Prostate gland (tissue), 2 donors: Measurements from ENCODE around the gene KAZN. TPM values are rescaled to one million over a fixed set of nuclear protein-coding genes. Genes with fewer than 3 reads are reported as not detected.

Experiments used
- DNase-seq: peaks from one replicate; pipeline ENCODE4 v3.0.0-alpha.2; 2019; ENCODE audit warnings: low spot score
- H3K27ac ChIP-seq, 2 donors: fragments of 200-600 bp; sonication (generic); 2 replicates each; pipeline ENCODE4 v1.5.1; 2017 to 2019
- H3K27me3 ChIP-seq: fragments of 200-600 bp; sonication (generic); replicated peaks from 2 replicates; pipeline ENCODE4 v1.5.1; 2019; ENCODE audit not compliant: insufficient read depth
- H3K36me3 ChIP-seq, 2 donors: fragments of 200-600 bp; sonication (generic); 1 replicate in 1 of 2; 2 replicates in 1 of 2; pipeline versions ENCODE4 v1.5.1 to v1.8.1; 2017 to 2019
- H3K4me1 ChIP-seq: fragments of 200-600 bp; sonication (generic); replicated peaks from 2 replicates; pipeline ENCODE4 v1.5.1; 2019
- H3K4me3 ChIP-seq, 2 donors: fragments of 200-600 bp; sonication (generic); 2 replicates each; pipeline ENCODE4 v1.5.1; 2017 to 2019
- H3K9me3 ChIP-seq: fragments of 200-600 bp; sonication (generic); 2 replicates; pipeline ENCODE4 v1.5.1; 2017
- POLR2A ChIP-seq: fragments of 450-650 bp; IDR thresholded peaks from one replicate; pipeline ENCODE4 v1.6.1; 2016; ENCODE audit warnings: antibody characterized with exemption, mild to moderate bottlenecking
- POLR2AphosphoS5 ChIP-seq: sonication (generic); formaldehyde crosslinking; IDR thresholded peaks from one replicate; pipeline ENCODE4 v1.6.1; 2017; ENCODE audit warnings: antibody characterized with exemption
- WGBS: methylation state at CpG from one replicate; pipeline ENCODE4 v1.1.5; 2018; 5-methylcytosine and 5-hydroxymethylcytosine counted together
- intact Hi-C: fragments of 100-400 bp; cut with DNase I; formaldehyde crosslinking; loops from one replicate; pipeline ENCODE4 v1.14.2; 2022
- total RNA-seq, 2 donors: library from RNA; depleted of rRNA; stranded (reverse); fragments of >200 nt; gene quantifications; one replicate each; pipeline ENCODE4 v1.1.0, GENCODE V29; 2016
- TF ChIP-seq, protein P1 (sequence below), 4 experiments: fragments of 200-600 bp in 2 of 4; fragments of 450-650 bp in 2 of 4; sonication (generic) in 2 of 4; IDR thresholded peaks; 1 replicate in 3 of 4; 2 replicates in 1 of 4; pipeline ENCODE4 v1.5.1; 2016 to 2019; ENCODE audit warnings: antibody characterized with exemption in 4 of 4, mild to moderate bottlenecking in 2 of 4, moderate library complexity in 2 of 4

KAZN gene
- total RNA-seq, 2 donors from 2014 or later, result 8.3 to 12.7 TPM

DNA sequence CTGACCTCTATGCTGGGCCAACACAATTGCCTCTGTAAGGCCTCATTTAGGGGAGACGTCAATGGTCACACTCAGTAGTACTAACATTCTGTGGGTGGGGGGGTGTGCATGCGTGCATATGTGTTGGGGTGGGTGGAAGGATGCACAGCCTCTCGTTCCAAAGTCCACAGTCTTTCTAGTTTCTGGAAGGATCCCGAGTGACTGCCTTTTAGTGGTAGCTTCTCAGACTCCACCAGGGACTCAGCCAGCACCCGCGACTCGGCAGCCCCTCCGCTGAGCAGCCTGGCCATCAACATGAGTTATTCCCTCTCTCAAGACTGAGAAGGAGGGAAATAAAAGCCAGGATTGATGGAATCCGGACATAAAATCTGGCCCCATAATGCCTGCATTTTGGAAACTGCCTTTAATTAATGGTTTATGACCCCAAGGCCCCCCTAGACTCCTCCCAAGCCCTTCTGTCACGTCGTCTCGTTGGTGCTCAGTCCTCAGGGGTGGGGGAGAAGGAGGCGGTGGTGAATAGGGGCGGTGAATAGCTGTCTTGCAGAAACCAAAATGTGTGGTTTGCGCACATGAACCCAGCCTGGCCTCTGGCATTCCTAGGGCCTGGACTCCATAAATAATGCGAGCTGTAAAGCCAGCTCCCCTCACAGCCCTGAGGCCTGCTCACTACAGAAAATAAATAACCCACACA lies 489.9 kb downstream of the KAZN start:
- no peak for TF ChIP-seq POLR2A
- TF ChIP-seq, protein P1, sequence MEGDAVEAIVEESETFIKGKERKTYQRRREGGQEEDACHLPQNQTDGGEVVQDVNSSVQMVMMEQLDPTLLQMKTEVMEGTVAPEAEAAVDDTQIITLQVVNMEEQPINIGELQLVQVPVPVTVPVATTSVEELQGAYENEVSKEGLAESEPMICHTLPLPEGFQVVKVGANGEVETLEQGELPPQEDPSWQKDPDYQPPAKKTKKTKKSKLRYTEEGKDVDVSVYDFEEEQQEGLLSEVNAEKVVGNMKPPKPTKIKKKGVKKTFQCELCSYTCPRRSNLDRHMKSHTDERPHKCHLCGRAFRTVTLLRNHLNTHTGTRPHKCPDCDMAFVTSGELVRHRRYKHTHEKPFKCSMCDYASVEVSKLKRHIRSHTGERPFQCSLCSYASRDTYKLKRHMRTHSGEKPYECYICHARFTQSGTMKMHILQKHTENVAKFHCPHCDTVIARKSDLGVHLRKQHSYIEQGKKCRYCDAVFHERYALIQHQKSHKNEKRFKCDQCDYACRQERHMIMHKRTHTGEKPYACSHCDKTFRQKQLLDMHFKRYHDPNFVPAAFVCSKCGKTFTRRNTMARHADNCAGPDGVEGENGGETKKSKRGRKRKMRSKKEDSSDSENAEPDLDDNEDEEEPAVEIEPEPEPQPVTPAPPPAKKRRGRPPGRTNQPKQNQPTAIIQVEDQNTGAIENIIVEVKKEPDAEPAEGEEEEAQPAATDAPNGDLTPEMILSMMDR (IDR thresholded peaks at IDR 0.05), result peak in 1 of 4 experiments; percentile 5
- TF ChIP-seq POLR2AphosphoS5, result no peak
- peaks cover 20% of the 10 kb centered on the region for H3K4me1 ChIP-seq
- no peak overlapping the region for H3K4me3 ChIP-seq
- no peaks in the 10 kb centered on the region for H3K27me3 ChIP-seq
- no peak for DNase-seq
- 37% methylated on average over 16 of the region's 16 CpGs for WGBS
- H3K9me3 ChIP-seq, result no peaks in the 10 kb centered on the region
- no peaks in the 10 kb centered on the region for H3K36me3 ChIP-seq
- intact Hi-C loops, result no loop called here
- H3K27ac ChIP-seq, result peak overlapping the region; percentile 62 to 63

DNA sequence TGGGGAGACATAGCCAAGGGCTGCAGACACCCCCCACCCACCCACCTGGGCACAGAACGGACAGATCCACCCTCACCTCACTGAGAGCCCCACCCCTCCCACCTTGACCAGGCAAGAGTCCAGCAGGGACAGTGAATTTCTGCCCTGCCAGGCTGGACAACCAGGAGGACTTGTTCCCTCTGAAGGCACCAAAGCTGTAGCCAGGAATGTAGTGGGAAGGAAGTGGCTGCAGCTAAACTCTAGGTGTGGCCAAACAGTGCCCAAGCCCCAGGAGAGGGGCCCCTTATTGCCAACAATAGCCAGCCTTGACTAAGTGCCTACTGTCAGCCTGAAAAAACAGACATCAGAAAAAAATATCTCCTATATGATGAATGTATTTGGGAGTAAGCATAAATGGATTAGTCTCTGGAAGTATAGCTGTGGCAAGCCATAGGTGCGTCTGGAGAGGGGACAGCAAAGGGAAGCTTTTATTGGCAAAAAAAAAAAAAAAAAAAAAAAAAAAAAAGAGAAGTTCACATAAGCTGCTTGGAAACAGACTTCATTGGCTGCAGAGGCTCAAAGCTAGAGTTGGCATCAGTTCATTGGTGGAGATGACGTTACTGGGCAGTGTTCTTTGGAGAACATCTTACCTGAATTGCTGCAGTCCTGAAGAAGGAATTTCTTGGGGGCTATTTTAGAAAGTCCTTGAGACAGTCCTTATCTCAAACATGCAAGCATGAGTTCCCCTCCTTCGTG lies 490.9 kb downstream of the KAZN start:
- Histone ChIP-seq H3K27ac (peak overlapping the region; percentile 62 to 63), H3K27me3 (no peaks in the 10 kb centered on the region), H3K4me3 (no peak overlapping the region), H3K36me3 (no peaks in the 10 kb centered on the region), H3K9me3 (no peaks in the 10 kb centered on the region), H3K4me1 (peaks cover 20% of the 10 kb centered on the region)
- TF ChIP-seq, protein P1 (IDR thresholded peaks at IDR 0.05), result no peak
- no peak for TF ChIP-seq POLR2A
- TF ChIP-seq POLR2AphosphoS5, result no peak
- peak; percentile 24 for DNase-seq
- 43% methylated on average over 4 of the region's 4 CpGs for WGBS
- intact Hi-C loops, result no loop called here

DNA sequence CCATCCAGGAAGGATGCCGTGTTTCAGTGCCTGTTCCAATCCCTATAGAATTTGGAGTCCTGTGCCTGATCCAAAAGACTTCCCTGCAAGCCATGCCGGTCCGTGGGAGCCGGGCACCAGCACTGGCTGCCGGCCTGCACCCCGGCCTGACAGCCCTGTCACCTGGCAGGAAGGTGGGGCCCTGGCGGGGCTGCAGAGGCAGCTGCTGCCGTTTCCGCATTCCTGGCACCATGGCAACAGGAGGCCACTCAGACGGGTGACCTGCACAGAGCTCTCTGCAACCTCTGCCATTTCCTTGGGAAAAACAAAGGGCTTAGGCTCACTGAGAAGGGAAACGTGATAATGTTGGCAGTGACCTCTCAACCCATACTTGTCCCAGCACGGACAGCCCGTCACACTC lies 491.9 kb downstream of the KAZN start:
- H3K27me3 ChIP-seq, result no peaks in the 10 kb centered on the region
- no peak overlapping the region for H3K4me3 ChIP-seq
- H3K4me1 ChIP-seq, result peaks cover 20% of the 10 kb centered on the region
- TF ChIP-seq POLR2AphosphoS5, result peak; percentile 60
- TF ChIP-seq, protein P1 (IDR thresholded peaks at IDR 0.05), result no peak
- peak; percentile 30 for TF ChIP-seq POLR2A
- peak overlapping the region in 1 of 2 donors; percentile 8 for H3K27ac ChIP-seq
- no peaks in the 10 kb centered on the region for H3K9me3 ChIP-seq
- DNase-seq, result peak; percentile 76
- H3K36me3 ChIP-seq, result no peaks in the 10 kb centered on the region
- WGBS, result 15% methylated on average over 13 of the region's 13 CpGs
- intact Hi-C loops, result no loop called here

DNA sequence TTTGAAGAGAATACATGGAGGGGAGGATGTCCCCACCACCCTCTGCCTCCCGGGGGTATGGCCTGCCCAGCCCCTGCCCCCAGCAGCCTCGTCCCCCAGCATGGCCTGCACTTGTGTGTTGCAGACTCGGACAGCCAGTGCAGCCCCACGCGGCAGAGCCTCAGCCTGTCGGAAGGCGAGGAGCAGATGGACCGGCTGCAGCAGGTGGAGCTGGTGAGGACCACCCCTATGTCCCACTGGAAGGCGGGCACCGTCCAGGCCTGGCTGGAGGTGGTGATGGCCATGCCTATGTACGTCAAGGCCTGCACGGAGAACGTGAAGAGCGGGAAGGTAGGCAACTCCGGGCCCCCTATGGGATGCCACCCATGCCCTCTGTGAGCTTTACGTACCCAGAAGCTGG lies 495.6 kb downstream of the KAZN start:
- 85% methylated on average over 16 of the region's 16 CpGs for WGBS
- no peak overlapping the region for H3K27ac ChIP-seq
- DNase-seq, result no peak

DNA sequence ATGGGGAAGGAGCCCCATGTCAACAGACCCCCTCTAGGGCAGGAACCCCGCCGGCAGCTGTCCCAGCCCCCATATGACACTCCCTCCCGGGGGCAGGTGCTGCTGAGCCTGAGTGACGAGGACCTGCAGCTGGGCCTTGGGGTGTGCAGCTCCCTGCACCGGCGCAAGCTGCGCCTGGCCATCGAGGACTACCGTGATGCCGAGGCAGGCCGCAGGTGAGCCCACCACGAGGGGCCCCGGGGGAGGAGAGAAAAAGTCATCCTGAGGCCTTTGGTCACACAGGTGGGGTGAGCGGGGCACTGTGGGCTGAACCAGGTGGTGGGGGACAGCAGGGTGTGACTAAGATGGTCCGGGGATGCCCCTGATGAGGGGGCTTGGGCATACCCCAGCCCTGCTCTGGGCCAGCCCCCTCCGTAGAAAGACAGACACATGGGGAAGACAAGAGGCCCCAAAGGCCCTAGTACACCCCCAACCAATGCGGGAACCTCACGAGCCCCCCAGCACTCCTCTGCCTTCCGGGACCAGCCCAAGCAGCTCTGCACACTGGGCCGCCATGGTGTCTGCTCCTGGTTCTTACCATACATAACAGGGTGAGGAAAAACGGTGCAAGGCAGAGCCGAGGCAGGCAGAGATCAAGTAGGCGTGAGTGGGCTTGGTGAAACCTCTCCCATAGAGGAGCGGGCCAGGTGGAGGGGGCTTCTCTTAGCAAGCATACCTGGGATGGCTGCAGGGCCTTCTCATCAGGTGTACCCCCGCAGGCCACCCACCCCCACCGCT lies 496.4 kb downstream of the KAZN start:
- H3K27ac ChIP-seq, result no peak overlapping the region
- WGBS, result 95% methylated on average over 26 of the region's 26 CpGs

More for the DNA sequence above, 495.6 kb downstream of the KAZN start:
- Histone ChIP-seq H3K4me1 (peaks cover 14% of the 10 kb centered on the region), H3K36me3 (no peaks in the 10 kb centered on the region), H3K4me3 (no peak overlapping the region), H3K27me3 (no peaks in the 10 kb centered on the region), H3K9me3 (no peaks in the 10 kb centered on the region)
- no peak for TF ChIP-seq POLR2A
- intact Hi-C loops, result no loop called here

More for the DNA sequence above, 496.4 kb downstream of the KAZN start:
- DNase-seq, result no peak
- Histone ChIP-seq H3K4me3 (no peak overlapping the region), H3K27me3 (no peaks in the 10 kb centered on the region), H3K4me1 (peaks cover 5% of the 10 kb centered on the region), H3K36me3 (no peaks in the 10 kb centered on the region), H3K9me3 (no peaks in the 10 kb centered on the region)
- TF ChIP-seq POLR2A (no peak), POLR2AphosphoS5 (no peak)
- TF ChIP-seq, protein P1 (IDR thresholded peaks at IDR 0.05), result no peak
- intact Hi-C loops, result no loop called here
